Stimulated activated CD8-positive, alpha-beta memory T cell treated with anti-CD3 and anti-CD28 coated beads, Interleukin-4, amount 100 ng/mL, for 48 hours (primary cell): ENCODE measurements around the gene GPR27.
A peak's percentile ranks its signal among the peaks of the same experiment; 100 is the strongest.

Experiments used
- DNase-seq: peaks from one replicate; pipeline ENCODE4 v3.0.0-alpha.2; 2020

The GPR27 gene

DNA sequence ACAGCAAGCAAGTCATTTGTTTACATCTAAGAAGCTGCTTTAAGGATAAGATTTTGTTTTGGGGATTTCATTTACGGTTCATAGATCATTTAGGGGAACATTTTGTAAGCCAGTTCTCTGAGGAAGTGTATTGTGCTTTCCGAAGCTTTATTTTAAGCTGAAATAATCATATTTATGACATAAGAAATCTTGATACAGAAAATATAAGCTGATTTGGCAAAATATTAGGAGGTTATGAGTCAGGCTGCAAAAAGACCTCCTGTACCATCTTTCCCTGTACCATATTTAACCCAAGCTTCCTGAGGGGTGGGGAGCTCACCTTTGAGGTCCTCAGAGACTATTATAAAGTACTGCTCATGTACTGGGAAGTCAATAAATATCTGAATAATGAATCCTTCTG, 20.3 kb upstream of the GPR27 start:
- no peak for DNase-seq

DNA sequence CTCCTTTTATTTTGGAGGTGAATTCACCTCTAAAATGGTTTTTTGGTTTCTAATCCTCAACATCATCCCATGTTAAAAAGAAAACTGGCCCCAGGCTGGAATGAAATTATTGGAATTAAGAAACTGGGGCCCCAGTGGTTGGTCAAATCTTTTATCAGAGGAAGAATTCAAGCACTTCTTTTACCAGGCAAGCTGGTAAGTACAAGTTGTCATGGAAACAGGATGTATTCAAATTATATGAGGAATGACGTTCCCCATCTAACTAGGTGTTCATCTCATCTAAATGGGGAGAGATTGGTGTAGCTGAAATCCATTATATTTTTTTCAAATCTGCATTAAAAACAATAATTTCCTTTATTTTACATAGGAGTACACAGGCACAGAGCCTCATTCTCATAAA, 18.8 kb upstream of the GPR27 start:
- no peak for DNase-seq

DNA sequence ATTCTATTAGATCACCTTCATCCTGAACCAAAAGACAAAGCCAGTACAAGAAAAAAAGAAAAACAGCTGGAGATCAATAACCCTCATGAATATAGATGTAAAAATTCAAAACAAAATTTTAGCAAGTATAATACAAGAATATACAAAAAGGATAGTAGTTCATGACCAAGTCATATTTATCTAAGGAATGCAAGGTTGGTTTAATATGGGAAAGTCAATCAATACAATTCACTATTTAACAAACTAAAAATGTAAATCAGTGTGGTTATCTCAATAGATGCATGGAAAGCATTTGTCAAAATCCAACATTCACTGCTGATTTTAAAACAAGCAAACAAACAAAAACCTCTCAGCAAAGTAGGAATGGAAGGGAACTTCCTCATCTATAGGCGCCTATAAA, 11.0 kb upstream of the GPR27 start:
- no peak for DNase-seq

DNA sequence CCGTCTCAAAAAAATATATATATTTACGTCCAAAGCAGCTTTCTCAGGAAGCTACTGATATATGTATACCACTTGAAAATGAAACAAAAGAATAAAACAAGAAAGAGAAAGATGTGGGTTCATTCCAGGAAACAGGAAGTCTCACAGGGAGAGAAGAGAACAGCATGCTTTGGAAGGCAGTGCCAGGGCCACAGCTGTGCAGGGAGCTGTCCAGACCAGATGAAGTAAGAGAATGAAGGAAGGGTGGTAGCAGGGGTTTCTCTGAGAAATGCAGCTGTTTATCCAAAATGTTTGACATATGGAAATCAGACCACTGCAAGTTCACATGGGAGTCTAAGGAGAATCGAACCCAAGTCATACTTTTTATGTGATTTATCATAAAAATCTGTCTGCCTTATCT, 8.9 kb upstream of the GPR27 start:
- no peak for DNase-seq

DNA sequence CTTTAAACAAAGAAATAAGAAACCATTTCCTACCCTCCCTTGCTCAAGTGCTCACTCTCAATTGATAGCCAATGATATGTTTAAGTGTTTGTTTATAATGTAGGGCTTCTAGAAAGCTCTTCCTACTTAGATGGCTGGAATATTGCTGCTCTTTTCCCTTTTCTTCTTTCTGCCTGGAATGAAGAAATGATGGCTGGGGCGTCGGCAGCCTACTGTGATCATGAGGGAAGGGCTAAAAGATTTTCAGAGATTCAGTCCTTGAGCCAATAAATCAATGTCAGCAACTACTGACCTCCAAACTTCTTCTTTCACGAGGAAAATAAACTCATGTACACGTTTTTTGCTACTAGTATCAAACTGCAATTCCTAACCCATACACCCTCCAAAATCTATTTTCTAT, 2.1 kb upstream of the GPR27 start:
- no peak for DNase-seq

DNA sequence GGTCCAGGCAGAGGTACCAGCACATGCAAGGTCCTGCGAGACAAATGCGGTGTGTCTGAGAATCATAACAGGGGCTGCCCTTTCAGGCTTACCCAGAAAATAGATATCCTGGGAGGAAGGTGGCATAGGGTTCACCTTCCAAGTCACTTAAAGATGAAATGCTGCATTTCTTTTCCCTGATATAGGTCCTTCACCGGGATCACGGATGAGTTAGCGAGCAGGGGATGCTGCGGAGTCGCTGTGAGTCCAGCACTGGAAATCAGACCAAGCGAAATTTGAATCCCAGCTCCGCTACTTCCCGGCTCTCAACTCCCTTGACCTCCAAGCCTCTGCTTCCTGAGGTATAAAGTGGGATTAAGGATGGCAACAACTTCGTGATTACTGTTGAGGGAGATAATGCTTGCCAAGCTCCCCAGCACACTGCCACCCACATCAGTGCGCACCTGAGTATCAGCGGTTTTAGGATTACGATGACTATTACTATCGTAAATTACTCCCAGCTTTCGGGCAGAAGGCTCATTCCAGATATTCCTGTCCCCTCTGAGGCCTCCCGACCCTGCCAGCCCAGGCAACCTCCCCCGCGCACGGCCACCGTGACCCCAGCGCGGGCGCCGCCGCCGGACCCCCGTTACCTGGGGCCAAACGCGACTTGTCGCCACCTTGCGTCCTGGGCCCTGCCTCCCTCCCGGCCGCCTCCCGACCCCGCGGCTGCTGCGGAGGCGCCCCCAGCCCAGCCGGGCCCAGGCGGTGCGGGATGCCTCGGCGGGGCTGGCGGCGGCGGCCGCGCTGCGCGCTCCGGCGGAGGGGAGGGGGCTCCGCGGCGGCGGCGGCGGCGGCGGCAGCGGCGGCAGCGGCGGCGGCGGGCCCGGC, 589 bp upstream of the GPR27 start:
- no peak for DNase-seq

DNA sequence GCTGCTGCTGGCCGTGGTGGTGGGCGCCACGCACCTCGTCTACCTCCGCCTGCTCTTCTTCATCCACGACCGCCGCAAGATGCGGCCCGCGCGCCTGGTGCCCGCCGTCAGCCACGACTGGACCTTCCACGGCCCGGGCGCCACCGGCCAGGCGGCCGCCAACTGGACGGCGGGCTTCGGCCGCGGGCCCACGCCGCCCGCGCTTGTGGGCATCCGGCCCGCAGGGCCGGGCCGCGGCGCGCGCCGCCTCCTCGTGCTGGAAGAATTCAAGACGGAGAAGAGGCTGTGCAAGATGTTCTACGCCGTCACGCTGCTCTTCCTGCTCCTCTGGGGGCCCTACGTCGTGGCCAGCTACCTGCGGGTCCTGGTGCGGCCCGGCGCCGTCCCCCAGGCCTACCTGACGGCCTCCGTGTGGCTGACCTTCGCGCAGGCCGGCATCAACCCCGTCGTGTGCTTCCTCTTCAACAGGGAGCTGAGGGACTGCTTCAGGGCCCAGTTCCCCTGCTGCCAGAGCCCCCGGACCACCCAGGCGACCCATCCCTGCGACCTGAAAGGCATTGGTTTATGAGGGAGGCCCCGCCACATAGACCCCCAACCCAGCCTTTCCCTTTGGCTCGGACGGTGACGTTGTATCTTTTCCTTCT, 1.1 kb downstream of the GPR27 start:
- no peak for DNase-seq

DNA sequence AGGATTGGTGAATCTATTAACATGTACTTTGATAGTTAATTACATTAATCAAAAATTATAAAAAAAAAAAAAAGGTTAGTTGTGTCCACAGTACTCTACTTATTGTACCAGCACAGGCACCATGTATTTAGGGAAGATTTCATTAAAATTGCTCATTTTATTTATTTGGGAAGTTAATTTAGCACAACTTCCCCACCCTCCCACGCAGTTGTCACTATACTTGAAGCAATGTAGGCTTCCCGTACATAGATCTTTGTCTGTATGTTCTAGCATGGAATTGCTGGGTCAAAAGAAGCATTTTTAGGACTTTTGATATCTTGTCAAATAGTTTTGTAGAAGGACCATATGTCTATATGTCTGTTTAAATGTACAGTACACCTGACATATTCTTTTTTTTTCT, 4.4 kb downstream of the GPR27 start:
- no peak for DNase-seq

DNA sequence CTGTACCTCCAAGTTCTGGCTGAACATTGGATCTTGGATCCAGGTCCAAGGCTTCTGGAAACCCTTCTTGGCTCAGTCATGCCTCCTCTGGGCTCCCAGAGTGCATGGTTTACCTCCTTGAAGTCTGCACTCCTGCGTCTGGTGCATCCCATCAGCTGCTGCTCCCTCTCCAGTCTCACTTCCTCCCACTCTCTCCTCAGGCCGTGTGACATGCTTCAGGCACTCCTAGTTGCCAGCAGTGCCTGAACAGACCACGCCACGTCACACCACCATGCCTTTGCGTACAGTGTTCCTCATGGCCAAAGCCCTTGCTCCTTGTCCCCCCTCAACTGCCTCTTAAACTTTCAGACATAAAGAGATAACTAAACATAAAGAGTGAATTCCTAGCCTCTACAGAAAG, 5.7 kb downstream of the GPR27 start:
- DNase-seq: no peak

DNA sequence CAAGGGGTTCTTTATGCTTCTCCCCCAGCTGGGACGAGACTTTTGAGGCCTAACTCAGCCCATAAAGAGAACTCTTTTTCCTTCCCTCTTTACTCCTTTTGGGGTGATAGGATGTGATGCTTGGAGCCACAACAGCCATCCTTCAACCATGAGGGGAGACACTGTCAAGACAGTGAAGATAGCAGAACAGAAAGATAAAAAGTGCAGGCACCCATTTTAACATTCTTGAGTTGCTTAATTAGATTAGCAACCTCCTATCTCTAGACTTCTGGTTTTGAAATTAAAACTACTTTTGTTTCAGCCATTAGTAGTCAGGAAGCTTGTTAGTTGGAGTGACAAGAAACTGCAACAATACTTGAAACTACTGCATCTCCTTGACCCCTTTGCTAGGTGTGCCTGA, 6.5 kb downstream of the GPR27 start:
- DNase-seq: no peak

DNA sequence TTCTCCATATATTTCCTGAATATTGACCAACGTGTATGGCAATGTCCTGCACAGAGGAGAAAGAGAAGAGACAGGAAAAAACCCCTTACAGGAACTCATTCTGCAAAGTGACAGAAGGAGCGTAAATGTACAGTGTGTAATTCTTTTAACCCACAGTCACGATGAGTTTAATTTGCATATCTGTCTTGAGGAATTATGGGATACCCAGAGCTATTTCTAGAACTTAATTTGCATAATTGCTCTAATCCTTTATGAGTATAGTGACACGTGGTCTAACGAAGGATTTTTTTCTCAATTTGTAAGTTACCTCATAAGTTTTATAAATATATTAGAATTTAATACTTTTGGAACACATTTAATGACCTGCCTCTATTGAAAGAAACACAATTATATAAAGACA, 9.8 kb downstream of the GPR27 start:
- no peak for DNase-seq

DNA sequence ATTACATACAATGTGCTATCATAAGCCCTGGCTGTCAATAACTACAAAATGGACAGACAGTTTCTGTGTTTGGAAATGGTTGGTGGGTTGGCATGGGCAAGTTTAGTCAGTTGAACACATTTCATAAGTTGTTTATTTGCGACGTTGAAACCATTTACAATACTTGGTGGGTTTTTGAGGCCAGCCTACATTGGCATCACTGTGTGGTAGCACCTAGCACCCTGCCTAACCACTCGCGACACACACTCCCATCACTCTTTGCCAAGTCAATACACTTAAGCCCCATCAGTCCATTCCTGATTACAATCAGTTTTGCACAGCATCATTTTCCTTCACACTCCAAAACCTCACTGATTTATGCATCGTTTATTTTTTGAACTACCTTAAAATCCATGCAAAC, 17.5 kb downstream of the GPR27 start:
- DNase-seq: no peak

DNA sequence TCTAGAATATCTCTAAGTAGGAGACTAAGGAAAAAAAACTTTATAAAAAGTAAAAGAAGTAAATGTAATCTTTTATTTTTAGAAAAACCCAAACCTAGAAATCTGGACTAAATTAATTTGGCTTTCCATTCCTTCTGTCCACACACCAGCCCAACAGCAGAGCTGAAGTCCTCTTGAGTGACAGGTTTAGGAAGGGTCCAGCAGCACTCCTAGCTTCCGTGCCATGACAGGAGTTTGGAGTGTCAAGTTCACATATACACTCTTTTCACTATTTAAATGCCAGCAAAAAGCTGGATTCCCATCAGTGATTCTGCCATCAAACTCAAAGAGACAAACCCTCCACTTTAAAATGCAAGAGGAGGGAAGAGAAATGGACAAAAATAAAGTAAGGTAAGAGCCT, 18.2 kb downstream of the GPR27 start:
- no peak for DNase-seq

DNA sequence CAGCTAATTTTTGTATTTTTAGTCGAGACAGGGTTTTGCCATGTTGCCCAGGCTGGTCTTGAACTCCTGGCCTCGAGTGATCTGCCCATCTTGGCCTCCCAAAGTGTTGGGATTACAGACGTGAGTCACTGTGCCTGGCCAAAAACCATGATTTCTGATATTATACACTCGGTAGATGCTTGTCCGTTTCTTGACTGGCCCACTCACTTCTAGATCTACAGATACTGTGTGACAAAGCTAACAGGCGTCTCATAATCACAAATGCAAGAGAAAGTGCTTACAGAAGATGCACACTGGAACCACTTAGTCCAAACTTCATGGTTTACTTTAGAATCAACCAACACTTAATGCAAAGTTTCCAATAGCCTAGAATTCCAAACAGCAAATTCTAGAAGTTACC, 22.9 kb downstream of the GPR27 start:
- DNase-seq: no peak

DNA sequence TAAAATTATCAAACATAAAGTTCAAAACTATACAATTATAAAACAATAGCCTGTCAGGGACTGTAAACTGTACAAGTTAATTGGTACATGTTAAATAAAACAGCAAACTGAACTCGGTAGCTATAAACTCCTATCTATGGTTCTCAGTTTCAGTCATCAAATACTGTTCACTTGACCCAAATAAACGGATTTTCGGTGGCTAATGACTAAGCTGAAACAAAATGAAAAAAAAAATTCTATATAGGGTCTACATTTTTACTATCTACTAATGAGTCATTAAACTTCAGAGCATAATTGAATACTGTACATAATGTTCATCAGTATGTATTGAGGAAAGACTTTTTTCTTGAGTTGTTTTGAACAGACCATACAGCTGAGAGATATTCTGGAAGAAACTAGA, 24.7 kb downstream of the GPR27 start:
- no peak for DNase-seq

DNA sequence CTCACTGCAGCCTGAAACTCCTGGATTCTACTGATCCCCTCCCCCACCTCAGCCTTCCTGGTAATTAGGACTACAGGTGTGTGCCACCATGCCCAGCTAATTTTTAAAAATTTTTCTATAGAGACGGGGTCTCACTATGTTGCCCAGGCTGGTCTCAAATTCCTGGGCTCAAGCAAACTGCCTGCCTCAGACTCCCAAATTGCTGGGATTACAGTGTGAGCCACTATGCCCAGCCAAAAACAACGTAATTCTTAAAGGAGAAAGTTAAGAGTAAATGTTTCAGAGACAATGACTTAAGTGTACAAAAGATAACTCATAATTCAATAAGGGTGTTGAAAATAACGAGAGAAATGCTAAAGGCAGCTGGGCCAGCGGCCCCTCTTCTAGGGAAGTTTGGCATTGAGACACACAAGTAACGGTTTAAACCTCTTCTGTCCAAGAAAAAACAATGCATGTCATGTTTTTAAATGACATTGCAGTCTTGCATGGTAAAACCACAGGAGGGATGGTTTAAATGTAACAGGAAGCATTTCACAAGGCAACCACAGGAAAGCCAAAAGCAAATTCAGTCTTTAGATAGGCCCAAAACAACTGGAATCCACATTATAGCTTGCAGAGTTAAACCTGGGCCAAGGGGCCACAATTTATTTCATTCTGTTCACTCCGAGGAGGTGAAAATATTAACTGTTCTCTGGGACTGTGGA, 26.2 kb downstream of the GPR27 start:
- DNase-seq: no peak

DNA sequence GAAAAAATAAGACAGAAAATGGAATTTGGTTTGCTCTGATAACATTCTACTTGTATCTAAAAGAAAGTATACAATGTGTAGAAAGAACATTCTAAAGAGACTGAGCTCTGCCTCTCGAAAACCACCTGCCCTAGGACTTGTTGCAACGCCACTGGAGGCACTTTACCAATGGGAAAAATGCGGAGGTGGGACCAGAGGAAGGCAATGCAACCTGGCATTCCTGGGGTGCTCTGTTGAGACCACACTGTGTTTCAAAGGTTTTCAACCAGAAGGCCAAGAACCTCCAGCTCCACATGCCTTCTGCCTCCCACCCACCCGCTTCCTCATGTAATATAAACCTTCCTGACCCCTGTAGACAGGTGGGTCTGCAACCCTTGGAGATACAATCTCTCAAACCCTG, 26.8 kb downstream of the GPR27 start:
- DNase-seq: no peak

DNA sequence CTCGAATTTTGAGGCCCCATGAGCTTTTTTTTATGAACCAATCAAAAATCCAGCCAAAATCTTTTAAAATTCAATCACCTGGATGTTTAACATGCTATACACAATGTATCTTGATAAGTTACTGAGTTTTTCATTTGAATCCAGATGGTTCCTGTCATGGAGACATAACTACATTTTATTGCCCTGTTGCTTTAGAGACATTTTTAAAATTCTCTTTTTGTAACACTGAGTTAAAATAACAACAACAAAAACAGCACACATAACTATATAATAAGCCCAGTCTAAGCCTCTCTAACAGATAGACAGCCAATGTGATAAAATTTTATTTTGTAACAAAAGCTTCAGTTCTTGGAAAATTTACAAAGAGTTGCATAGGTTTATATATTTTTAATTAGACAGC, 29.5 kb downstream of the GPR27 start:
- DNase-seq: no peak

DNA sequence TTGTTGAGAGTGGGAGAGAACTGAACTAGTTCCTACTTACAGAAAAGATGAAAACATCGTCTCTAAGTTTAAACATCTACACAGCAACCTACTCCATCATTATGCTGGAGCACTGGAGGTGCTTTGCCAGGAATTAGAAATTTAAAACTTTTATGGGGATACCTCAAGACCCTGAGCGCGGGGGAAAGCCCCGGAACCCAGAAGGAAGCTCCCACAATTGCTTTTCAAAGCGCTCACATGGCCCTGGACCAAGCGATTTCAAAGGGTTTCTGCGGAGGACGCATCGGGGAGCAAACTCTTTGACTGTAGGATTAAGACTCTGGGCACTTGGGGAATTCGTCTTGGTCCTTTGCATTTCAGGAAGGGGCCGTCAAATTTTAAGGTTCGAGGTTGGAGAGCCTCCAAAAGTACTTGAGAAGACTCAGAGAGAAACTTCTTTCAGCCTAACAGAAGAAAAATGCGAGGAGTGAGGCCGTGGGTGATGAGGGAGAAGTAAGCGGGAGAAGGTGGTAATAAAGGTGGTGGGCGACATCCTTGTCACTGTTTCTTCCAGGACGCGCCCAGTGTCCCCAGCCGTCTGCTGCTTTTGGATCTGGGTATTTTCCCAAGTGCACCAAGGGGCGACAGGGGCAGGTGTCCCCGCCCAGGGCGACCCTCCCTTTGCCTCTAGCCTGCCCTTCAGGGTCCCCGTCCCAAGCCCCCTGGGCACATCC, 30.7 kb downstream of the GPR27 start:
- DNase-seq: peak; percentile 27

DNA sequence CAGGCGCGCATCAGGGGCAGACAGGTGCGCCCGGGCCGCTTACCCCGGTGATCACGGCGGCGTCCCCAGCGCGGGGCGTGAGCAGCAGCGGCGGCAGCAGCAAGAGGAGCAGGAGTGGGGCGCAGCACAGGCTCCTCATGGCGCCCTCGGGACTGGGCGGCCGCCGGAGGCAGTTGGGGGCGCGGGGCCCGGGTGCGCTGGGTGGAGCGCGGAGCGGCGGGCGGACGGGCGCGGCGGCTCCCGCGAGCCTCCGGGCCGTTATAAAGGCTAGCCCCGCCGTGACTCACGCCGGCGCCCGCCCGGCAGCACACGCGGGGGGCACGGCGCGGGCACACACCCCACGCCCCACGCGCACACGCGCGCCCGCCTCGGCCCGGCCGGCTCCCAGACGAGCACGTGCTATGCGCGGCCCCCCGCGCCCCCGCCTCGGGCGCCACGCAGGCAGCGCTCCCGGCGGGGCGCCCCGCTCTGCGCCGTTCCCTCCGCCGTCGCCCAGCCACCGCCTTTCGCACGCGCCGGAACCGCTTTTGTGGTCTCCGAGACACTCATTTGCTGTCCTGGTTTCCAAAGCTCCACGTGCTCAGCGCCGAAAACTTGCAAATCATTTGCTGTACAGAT, 31.4 kb downstream of the GPR27 start, which contains the start of gene PROK2:
PROK2 (minus strand) TSS at position 235 of the 618 bp plus-strand sequence; CDS start at position 139, 96 bp downstream.
- DNase-seq: peak; percentile 53

DNA sequence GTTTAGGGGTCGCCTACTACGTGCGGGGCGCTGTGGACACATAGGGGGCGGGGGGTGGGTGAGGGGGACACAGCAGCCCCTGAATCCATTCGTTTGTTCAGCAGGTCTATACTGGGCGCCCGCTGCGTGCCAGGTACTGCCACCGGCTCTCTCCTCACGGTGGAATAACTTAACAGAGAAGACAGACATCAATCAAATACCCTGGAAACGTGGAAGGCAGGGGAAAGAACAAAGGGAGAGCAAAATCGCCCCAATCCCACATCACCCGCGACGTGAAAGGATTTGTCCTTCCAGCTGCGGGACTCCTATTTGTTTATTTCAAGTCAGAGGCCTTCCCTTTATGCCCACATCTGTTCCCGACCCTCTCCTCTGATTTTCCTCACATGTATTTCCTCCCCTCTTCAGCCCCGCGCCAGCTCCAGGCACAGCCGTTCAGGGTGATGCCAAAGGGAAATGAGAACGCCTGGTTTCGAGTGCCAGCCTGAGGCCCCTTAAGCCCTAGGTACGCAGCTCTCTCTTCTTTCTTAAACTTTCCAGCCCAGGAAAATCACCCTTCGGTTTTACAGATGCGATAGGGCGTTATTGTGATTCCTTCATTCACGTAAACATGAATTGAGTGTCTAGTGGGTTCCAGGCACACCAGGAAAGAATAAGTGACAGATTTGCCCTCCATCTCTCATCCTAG, 32.0 kb downstream of the GPR27 start:
- DNase-seq: no peak

DNA sequence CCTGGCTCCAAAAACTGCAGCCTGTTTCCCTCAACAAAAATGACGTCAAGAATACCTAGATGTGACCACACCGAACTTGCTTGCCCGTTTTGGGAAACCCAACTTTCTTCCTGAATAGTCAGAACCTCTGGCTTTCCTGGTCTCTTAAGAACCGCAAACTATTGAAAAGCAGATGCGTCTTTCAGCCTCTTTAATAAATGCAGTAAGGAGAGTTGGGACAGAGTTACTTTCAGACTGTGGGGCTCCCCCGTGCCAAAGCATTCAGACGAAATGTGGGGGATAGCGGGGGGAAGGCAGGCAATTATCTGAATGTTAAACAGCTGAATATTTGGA, 32.5 kb downstream of the GPR27 start:
- DNase-seq: no peak
